Peyer's patch (tissue), 4 donors: Measurements from ENCODE around the gene STK36.

Source experiments
- CTCF ChIP-seq, 6 experiments: fragments of 450-650 bp in 4 of 6; fragments of 200-600 bp in 2 of 6; sonication (generic) in 1 of 6; IDR thresholded peaks; one replicate each; pipeline ENCODE4 v1.5.1; 2017 to 2019; ENCODE audit warnings: antibody characterized with exemption in 6 of 6, mild to moderate bottlenecking in 3 of 6, moderate library complexity in 1 of 6
- POLR2A ChIP-seq, 2 donors: fragments of 450-650 bp; IDR thresholded peaks; one replicate each; pipeline ENCODE4 v1.5.1; 2017; ENCODE audit warnings: antibody characterized with exemption in 2 of 2, mild to moderate bottlenecking in 2 of 2, moderate library complexity in 2 of 2

- TF ChIP-seq CTCF (IDR thresholded peaks at IDR 0.05) (no peak), POLR2A (IDR thresholded peaks at IDR 0.05) (no peak)
These were observed 31.5 kb downstream of the STK36 start for GRCh38 chr2:218703341-218703740.
